GM12892 (cell line): Measurements from ENCODE around the gene PAMR1.
A peak's percentile ranks its signal among the peaks of the same experiment; 100 is the strongest.

Source experiments
- DNase-seq: peaks from one replicate; pipeline ENCODE4 v3.0.0; 2011; ENCODE audit not compliant: insufficient read length
- FAIRE-seq: peaks from 2 replicates; lab custom pipeline; 2011; peaks lifted over from hg19 to GRCh38; lab: Jason Lieb, UNC
- POLR2A ChIP-seq: IDR thresholded peaks from 2 replicates; pipeline ENCODE4 v1.6.1; 2011; ENCODE audit warnings: low read depth, low read length, control low read depth
- POLR2AphosphoS5 ChIP-seq: IDR thresholded peaks from 2 replicates; pipeline ENCODE4 v1.6.1; 2011; ENCODE audit warnings: low read depth, low read length, control low read depth
- TAF1 ChIP-seq: IDR thresholded peaks from 2 replicates; pipeline ENCODE4 v1.6.1; 2011; ENCODE audit warnings: low read depth, mild to moderate bottlenecking, control low read depth, low read length, borderline replicate concordance

PAMR1 gene

GRCh38 chr11:35389897-35390465, 135.4 kb downstream of the PAMR1 start:
- no peak for DNase-seq
- no peak for TF ChIP-seq POLR2A
- no peak for TF ChIP-seq TAF1
- TF ChIP-seq POLR2AphosphoS5, result no peak
- peak; percentile 73 for FAIRE-seq

GRCh38 chr11:35389112-35389511, 136.3 kb downstream of the PAMR1 start:
- TF ChIP-seq POLR2A, result no peak
- no peak for TF ChIP-seq POLR2AphosphoS5
- TF ChIP-seq TAF1, result no peak
- DNase-seq (no peak), FAIRE-seq (no peak)

- no peak for FAIRE-seq
- DNase-seq, result no peak
- TF ChIP-seq POLR2A (no peak), TAF1 (no peak), POLR2AphosphoS5 (no peak)
Measured at GRCh38 chr11:35388061-35388460, 137.4 kb downstream of the PAMR1 start.

GRCh38 chr11:35387111-35387982, 138.1 kb downstream of the PAMR1 start:
- DNase-seq (no peak), FAIRE-seq (peak; percentile 38)
- TF ChIP-seq POLR2A, result no peak
- no peak for TF ChIP-seq TAF1
- TF ChIP-seq POLR2AphosphoS5, result no peak

GRCh38 chr11:35383953-35384352, 141.5 kb downstream of the PAMR1 start:
- FAIRE-seq (no peak), DNase-seq (no peak)
- TF ChIP-seq TAF1 (no peak), POLR2A (no peak), POLR2AphosphoS5 (no peak)
